ENCODE measurements around the gene E4F1. TPM values are rescaled to one million over a fixed set of nuclear protein-coding genes. Genes with fewer than 3 reads are reported as not detected.
A peak's percentile ranks its signal among the peaks of the same experiment; 100 is the strongest.

Gene E4F1
- total RNA-seq, 1 experiment from 2014 or later = 30.1 TPM

- DNase-seq = no peak
- Mint-ChIP-seq H3K9me3 (ENCODE audit: unreplicated experiment) (no peaks in the 10 kb centered on the region), H3K27me3 (ENCODE audit: insufficient read depth, unreplicated experiment) (no peaks in the 10 kb centered on the region), H3K36me3 (ENCODE audit: insufficient read depth, unreplicated experiment) (peaks cover 28% of the 10 kb centered on the region), H3K4me1 (ENCODE audit: low read depth, unreplicated experiment) (peaks cover 6% of the 10 kb centered on the region), H3K27ac (ENCODE audit: unreplicated experiment) (peak overlapping the region; percentile 32), H3K4me3 (ENCODE audit: unreplicated experiment) (no peak overlapping the region)
- H3K36me3 ChIP-seq (ENCODE audit: control insufficient read depth, insufficient read depth, low read length) = no peaks in the 10 kb centered on the region
- intact Hi-C loops (cut with micrococcal nuclease; ENCODE audit: unreplicated experiment) = no loop called here
- no peak overlapping the region for H3K4me3 ChIP-seq (ENCODE audit: low read depth, low read length)
- H3K4me1 ChIP-seq = no peaks in the 10 kb centered on the region
- CTCF ChIA-PET = no interaction called here
- POLR2A ChIA-PET = no interaction called here
- no TSS peak for BruUV-seq (replicated peaks)
- H3K9me3 ChIP-seq = no peaks in the 10 kb centered on the region
- H3K27me3 ChIP-seq (replicated peaks; ENCODE audit: control insufficient read depth, insufficient read depth, low read length) = no peaks in the 10 kb centered on the region
- no peak for TF ChIP-seq CTCF (IDR thresholded peaks at IDR 0.05; ENCODE audit: insufficient read depth in 1 of 2, low read depth in 1 of 2, low read length in 1 of 2, severe bottlenecking in 1 of 2, unreplicated experiment in 1 of 2)
Measured at GRCh38 chr16:2180962-2181923, 42.1 kb upstream of the E4F1 start.

GRCh38 chr16:2181952-2182351 lies 41.4 kb upstream of the E4F1 start:
- intact Hi-C loops (cut with micrococcal nuclease; ENCODE audit: unreplicated experiment) = no loop called here
- H3K4me3 Mint-ChIP-seq (ENCODE audit: unreplicated experiment) = no peak overlapping the region
- H3K27me3 ChIP-seq (replicated peaks; ENCODE audit: control insufficient read depth, insufficient read depth, low read length) = no peaks in the 10 kb centered on the region

GRCh38 chr16:2183671-2184070 lies 39.7 kb upstream of the E4F1 start:
- Mint-ChIP-seq H3K4me1 (ENCODE audit: low read depth, unreplicated experiment) (peaks cover 6% of the 10 kb centered on the region), H3K27me3 (ENCODE audit: insufficient read depth, unreplicated experiment) (no peaks in the 10 kb centered on the region), H3K9me3 (ENCODE audit: unreplicated experiment) (no peaks in the 10 kb centered on the region), H3K36me3 (ENCODE audit: insufficient read depth, unreplicated experiment) (peaks cover 14% of the 10 kb centered on the region), H3K27ac (ENCODE audit: unreplicated experiment) (no peak overlapping the region), H3K4me3 (ENCODE audit: unreplicated experiment) (no peak overlapping the region)
- TF ChIP-seq CTCF (IDR thresholded peaks at IDR 0.05; ENCODE audit: insufficient read depth in 1 of 2, low read depth in 1 of 2, low read length in 1 of 2, severe bottlenecking in 1 of 2, unreplicated experiment in 1 of 2) = no peak
- no peaks in the 10 kb centered on the region for H3K4me1 ChIP-seq
- no peak overlapping the region for H3K4me3 ChIP-seq (ENCODE audit: low read depth, low read length)
- BruUV-seq (replicated peaks) = no TSS peak
- intact Hi-C loops (cut with micrococcal nuclease; ENCODE audit: unreplicated experiment) = no loop called here
- H3K27me3 ChIP-seq (replicated peaks; ENCODE audit: control insufficient read depth, insufficient read depth, low read length) = no peaks in the 10 kb centered on the region
- CTCF ChIA-PET = no interaction called here
- DNase-seq = no peak
- H3K9me3 ChIP-seq = no peaks in the 10 kb centered on the region
- H3K36me3 ChIP-seq (ENCODE audit: control insufficient read depth, insufficient read depth, low read length) = no peaks in the 10 kb centered on the region
- POLR2A ChIA-PET = no interaction called here

More at GRCh38 chr16:2181952-2182351, 41.4 kb upstream of the E4F1 start:
- no TSS peak for BruUV-seq (replicated peaks)
- Histone ChIP-seq H3K9me3 (no peaks in the 10 kb centered on the region), H3K36me3 (ENCODE audit: control insufficient read depth, insufficient read depth, low read length) (no peaks in the 10 kb centered on the region), H3K4me1 (no peaks in the 10 kb centered on the region), H3K4me3 (ENCODE audit: low read depth, low read length) (no peak overlapping the region)
- CTCF ChIA-PET = no interaction called here
- H3K9me3 Mint-ChIP-seq (ENCODE audit: unreplicated experiment) = no peaks in the 10 kb centered on the region
- POLR2A ChIA-PET = no interaction called here
- H3K27me3 Mint-ChIP-seq (ENCODE audit: insufficient read depth, unreplicated experiment) = no peaks in the 10 kb centered on the region
- peaks cover 6% of the 10 kb centered on the region for H3K4me1 Mint-ChIP-seq (ENCODE audit: low read depth, unreplicated experiment)
- no peak for TF ChIP-seq CTCF (IDR thresholded peaks at IDR 0.05; ENCODE audit: insufficient read depth in 1 of 2, low read depth in 1 of 2, low read length in 1 of 2, severe bottlenecking in 1 of 2, unreplicated experiment in 1 of 2)
- peaks cover 22% of the 10 kb centered on the region for H3K36me3 Mint-ChIP-seq (ENCODE audit: insufficient read depth, unreplicated experiment)
- DNase-seq = no peak
- peak overlapping the region; percentile 32 for H3K27ac Mint-ChIP-seq (ENCODE audit: unreplicated experiment)

All from Caco-2 (cell line).